GM21423 (cell line): Measurements from ENCODE around the gene HOXD4.

Source experiments
- ATAC-seq: cut with Tn5 transposase; IDR thresholded peaks from one replicate; pipeline ENCODE4 v1.9.1; 2021; ENCODE audit warnings: mild to moderate bottlenecking, moderate library complexity; ENCODE audit not compliant: unreplicated experiment

The HOXD4 gene

GRCh38 chr2:176187899-176188773 lies 36.8 kb downstream of the HOXD4 start, which contains the start of gene HOXD1:
Gene HOXD1 (plus strand): TSS chr2:176188668. CDS start chr2:176188802, 134 bp downstream.
- no peak for ATAC-seq

DNA sequence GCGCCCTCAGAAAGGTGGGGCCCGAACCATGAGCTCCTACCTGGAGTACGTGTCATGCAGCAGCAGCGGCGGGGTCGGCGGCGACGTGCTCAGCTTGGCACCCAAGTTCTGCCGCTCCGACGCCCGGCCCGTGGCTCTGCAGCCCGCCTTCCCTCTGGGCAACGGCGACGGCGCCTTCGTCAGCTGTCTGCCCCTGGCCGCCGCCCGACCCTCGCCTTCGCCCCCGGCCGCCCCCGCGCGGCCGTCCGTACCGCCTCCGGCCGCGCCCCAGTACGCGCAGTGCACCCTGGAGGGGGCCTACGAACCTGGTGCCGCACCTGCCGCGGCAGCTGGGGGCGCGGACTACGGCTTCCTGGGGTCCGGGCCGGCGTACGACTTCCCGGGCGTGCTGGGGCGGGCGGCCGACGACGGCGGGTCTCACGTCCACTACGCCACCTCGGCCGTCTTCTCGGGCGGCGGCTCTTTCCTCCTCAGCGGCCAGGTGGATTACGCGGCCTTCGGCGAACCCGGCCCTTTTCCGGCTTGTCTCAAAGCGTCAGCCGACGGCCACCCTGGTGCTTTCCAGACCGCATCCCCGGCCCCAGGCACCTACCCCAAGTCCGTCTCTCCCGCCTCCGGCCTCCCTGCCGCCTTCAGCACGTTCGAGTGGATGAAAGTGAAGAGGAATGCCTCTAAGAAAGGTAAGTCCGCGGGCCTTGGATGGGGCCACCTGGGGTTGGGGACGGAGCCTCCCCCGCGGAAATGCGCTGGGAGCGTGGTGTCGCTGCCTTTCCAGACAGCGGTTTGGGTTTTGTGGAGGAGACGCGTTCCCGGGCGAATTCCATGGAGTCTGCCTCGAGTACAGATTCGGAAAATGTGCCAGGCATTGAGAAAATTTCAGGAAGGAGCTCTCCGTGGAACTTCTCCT lies 37.7 kb downstream of the HOXD4 start:
- no peak for ATAC-seq

DNA sequence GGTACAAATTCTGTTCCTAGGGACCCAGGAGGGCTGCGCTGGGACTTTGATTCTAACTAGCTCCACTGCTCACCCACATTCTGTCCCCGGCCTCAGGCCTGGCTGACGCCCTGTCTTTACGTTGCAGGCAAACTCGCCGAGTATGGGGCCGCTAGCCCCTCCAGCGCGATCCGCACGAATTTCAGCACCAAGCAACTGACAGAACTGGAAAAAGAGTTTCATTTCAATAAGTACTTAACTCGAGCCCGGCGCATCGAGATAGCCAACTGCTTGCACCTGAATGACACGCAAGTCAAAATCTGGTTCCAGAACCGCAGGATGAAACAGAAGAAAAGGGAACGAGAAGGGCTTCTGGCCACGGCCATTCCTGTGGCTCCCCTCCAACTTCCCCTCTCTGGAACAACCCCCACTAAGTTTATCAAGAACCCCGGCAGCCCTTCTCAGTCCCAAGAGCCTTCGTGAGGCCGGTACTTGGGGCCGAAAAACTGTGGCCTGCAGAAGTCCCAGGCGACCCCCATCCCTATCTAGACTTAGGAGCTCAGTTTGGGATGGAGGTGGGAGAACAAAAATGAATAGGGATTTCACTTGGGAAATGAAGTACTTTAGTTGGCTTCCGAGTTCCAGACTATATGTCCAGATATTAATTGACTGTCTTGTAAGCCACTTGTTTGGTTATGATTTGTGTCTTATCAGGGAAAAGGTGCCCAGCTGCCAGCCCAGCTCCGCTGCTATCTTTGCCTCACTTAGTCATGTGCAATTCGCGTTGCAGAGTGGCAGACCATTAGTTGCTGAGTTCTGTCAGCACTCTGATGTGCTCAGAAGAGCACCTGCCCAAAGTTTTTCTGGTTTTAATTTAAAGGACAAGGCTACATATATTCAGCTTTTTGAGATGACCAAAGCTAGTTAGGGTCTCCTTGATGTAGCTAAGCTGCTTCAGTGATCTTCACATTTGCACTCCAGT lies 38.6 kb downstream of the HOXD4 start:
- no peak for ATAC-seq

DNA sequence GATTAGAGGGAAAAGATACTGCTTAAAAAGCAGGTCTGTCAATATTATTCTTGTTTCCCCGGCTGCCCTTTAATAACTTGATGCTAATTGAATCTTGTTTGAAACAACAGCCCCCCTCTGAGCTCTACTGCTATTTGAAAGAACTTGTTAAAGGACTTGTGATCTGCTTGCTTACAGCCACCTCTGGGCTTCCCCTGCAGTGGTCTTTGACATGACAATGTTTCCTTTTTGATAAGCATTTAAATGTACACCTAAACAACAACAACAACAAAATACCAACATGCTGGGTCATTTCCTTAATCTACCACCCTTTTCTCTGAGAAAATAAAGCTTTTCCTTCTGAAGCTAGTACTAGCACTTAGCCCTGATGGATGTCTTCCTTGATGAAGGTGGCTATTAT lies 41.0 kb downstream of the HOXD4 start:
- no peak for ATAC-seq

DNA sequence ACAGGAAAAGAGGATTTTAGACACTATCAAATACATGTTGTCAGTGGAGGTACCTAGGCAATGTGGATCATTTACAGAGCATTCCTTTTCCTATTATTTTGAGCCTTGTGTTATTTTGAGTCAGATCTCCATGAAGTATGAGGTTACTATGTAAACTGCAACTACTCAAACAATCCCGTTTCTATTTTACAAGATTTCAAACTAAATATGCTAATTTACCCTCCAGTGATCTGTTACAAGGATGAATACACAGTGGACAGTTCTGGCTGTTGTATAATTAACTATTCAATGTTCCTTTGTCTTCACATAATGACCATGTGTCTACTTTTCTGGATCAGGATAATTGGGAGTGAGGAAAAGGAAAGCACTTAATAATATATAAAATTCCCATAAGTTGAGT lies 41.7 kb downstream of the HOXD4 start:
- no peak for ATAC-seq

- ATAC-seq = no peak
These were observed 48.6 kb downstream of the HOXD4 start for GRCh38 chr2:176199902-176200301.

GRCh38 chr2:176200971-176201370 lies 49.6 kb downstream of the HOXD4 start:
- no peak for ATAC-seq

DNA sequence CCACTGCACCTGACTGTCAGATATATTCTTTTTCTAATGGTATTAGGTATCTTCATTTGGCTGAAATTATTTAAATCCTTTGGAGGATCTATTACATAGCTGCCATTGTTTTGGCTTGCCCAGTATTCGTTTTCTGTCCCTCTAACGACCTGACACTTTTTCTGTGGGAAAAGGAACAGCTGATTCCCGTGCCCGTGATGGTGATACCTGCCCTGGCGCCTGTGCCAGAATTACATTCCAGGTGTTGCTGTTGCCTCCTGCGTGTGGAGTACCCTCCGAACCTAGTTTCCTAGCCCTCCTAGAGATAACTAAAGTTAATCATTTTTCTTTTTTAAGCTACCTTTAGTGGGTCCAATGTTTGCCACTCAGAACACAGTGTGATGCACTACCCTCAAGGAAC lies 51.1 kb downstream of the HOXD4 start:
- no peak for ATAC-seq
